8988T (cell line): Measurements from ENCODE around the gene ZDHHC8.

Source experiments
- DNase-seq: peaks from one replicate; pipeline ENCODE4 v3.0.0; 2011

Gene ZDHHC8

DNA sequence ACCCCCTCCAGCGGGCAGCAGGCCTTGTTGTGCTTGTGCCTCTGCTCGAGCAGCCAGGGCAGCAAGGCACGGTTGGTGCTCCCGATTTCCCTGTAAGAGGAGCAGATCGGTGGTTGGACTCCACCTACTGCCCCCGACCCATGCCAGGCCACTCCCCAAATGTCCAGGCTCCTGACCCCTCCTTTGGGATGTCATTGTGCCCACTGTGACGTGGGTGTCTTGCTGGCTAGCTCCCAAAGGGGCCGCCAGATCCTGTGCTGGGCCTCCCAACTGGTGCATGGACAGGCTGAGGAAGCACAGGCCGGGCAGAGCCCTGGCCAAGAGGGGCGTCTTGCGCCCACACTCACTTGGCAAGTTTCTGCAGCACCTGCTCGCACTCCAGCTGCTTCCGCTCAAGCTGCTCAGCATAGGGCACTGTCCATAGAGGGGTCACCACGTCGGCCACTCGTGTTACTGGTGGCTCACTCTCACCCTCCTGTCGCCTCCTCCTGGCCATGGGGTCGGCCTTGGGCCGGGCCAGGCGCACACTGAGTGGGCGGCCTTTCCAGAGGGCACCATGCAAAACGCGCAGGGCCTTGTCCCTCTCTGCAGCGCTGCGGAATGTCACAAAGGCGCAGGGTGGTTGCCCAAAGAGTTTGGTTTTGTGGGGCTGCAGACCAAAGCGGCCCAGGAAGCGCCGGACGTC is 15.8 kb upstream of the ZDHHC8 start, which contains the start of gene RANBP1:
Gene RANBP1, plus strand, starts transcription at position 414 of the 685 bp plus-strand sequence. Its CDS starts 81 bp downstream, at position 495.
- no peak for DNase-seq

DNA sequence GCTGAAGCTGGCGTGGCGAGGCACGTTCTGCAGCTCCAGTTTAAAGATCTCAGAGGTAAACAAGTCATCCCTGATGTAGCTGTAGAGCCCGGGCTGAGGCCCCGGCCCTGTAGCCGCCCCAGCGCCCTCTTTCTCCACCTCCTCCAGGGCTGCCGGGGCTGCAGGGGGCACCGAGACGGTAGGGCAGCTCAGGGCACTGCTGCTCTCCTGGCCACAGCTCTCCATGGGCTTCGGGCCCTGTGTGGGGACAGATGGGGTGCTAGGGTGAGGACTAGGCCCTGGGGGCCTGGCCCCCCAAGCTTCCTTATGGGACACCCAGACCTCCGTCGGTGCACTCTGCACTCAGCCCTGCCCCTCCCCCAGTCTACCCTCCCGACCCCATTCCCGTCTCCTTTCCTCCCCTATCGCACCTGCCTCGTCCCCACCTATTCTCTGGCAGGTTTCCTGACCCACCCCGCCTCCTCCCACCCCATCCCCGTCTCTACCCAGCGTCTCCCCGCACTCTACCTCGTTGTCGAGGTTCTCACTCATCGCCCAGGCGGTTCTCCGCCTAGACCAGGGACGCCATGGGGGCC is 15.1 kb upstream of the ZDHHC8 start:
- no peak for DNase-seq

DNA sequence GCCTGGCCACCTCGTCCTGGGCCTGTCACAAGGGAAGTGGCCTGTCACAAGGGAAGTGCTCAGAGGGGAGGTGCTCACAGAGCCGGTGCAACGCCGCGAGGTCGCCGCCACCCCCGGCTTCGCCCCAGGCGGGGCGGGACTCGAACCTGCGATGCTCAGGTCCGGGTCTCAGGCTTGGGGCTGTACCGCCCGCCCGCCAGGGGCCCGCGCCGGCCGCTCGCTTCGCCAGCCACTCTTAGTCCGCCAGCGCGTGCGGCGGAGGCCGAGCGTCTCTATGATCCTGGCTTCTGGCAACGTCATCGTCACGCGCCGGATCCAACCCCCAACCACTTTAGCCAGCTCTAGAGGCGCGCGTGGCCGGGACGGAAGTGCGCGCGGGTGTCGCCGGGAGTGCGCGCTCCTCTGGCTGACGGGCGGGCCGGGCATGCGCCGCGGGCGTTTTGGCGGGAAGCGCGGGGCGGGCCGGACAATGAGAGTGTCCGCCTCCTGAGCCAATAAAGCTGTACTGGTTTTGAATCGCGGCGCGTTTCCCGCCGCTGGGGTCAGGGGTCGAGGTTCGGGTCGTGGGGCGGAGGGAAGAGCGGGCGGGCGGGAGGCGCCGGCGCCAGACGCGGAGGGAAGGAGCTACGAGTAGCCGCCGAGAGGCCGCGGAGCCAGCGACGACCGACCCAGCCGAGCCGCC is 14.5 kb upstream of the ZDHHC8 start, which contains the start of gene TRMT2A:
Gene TRMT2A, minus strand, starts transcription at position 276 of the 682 bp plus-strand sequence. CDS start 320 bp downstream, outside the sequence.
- peak; percentile 97 for DNase-seq

DNA sequence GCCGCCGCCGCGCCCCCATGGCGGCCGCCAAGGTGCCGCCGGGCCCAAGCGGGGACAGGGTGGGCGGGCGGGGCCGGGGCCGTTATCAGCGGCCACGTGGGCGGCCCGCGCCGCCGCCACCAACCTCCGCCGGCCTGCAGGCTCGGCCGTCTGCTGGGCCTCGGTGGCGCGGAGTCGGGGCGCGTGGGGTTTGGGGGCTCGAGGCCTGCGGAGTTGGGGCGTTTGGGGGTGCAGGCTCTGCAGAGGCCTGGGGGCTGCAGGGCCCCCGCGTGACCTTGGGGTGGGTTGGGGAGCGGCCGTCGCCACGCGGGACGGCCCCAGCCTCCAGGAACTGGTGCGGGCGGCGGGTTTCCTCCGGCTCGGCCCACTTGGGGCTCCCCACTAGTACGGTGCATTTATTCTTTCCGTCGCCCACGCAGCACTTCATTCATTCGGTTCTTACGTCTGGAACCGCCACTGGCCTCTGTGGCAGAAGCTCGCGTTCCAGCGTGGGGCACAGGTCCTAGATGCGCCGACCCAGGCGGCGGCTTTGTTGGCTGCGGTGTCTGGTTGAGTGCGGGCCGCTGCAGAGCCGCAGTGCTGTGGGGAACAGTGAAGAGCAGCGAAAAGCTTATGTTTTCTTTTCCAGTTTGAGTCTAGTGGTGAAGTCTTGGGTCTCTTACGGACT is 13.8 kb upstream of the ZDHHC8 start:
- DNase-seq, result no peak

DNA sequence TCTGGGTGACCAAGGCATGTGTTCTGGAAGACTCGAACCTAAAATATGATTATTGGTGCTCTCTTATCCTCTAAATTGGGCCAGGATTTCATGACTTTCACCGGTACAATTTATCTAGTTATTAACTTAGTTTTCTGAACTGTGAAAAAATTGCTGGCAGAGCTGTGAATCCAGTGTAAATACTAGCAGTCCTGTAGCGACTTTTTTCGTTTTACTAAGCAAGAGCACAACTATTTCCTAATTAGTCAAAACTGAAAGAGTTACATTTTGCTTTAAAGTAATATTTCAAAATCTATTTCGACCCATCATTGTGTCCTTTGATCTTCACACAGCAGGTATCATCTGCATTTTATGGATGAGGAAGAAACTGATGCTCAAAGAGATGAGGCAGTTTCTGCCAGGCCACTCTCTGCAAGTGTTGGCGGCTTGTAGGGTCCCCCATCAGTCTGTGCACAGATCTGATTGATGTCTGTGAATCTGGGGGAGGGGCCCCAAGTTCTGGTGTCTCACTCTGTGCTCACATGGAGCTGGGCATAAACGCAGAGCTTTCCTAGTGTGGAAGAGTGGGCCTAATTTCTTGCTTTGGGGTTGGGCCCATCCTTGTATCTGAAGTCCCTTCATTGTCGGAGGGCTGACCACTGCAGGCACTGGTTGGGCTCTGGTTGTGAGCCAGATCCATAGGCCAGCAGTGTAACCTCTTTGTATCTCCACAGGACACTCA is 13.1 kb upstream of the ZDHHC8 start:
- no peak for DNase-seq

DNA sequence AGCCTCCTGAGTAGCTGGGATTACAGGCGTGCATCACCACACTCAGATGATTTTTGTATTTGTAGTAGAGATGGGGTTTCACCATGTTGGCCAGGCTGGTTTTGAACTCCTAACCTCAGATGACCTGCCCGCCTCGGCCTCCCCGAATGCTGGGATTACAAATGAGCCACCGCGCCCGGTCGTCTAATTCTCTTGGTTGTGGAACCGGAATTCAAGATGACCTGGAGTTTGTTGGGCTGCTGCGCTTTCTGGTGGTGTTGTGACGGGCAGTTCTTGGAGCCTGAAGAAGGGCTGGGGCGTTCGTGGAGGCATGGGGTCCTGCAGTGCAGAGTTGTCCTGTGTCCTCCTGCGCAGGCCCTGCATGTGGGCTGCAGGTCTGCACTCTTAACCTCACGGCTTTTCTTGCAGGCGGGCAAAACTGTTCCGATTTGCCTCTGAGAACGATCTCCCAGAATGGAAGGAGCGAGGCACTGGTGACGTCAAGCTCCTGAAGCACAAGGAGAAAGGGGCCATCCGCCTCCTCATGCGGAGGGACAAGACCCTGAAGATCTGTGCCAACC is 9.7 kb upstream of the ZDHHC8 start:
- DNase-seq, result no peak

DNA sequence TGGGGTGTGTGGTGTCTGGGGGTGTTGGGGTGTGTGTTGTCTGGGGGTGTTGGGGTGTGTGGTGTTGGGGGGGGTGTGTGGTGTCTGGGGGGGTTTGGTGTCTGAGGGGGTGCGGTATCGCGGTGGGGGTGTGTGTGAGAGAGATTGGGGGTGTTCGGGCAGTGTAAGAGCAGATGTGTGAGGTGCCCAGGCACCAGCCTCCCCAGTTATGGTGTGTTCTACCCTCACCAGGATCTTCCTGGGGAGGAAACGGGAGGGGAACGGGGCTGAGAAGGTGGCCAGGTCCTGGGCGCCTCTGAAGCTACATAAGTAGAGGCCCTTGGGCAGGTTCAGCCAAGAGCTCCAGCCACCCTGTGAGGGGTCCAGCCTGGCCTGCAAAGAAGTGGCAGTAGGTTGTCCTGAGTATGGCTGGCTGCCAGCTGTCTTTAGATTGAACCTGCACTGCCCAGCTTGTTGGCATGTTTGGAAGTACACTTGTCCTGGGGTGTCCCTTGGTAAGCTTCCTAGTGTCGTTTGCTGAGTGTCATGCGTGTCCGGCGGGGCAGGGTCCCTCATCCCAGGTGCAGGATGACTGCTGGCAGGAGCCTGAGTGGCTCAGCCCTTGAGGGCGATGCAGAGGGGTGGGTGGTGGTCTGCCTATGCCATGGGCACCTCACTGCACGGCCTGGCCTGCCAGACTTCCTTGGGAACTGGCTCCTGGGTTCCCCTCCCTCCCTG is 8.1 kb upstream of the ZDHHC8 start:
- no peak for DNase-seq

DNA sequence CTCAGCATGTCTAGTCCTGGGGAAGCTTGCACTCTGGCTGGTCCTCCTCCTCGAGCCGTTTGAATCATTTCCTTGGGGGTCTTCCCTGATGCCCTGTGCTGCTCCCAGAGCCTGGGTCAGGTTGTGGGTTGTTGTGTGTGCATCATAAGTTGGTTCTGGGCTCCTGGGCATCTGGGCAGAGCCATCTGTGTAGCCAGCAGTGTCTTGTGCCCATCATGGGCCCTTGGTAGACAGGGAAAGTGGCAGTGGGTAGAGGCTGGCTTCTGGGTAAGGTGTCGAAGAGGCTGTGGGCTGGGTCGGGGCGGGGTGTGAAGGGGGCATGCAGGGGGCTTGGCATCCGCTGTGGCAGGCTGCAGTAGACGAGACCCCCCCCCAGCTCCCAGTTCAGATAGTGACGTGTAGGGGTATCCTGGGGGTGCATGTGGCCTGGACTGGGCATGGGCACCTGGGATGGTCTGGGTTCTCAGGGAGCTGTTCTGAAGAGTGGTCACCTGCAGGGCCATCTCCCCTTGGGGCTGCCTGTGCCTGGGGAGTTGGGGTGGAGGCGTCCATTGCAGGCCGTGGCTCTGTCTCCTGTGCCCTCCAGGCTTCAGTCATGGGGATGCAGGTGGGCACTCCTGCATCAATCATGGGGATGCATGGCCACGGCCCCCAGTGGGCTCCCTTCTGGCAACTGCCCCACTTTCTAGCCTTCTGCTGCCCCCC is 7.4 kb upstream of the ZDHHC8 start:
- DNase-seq, result no peak

DNA sequence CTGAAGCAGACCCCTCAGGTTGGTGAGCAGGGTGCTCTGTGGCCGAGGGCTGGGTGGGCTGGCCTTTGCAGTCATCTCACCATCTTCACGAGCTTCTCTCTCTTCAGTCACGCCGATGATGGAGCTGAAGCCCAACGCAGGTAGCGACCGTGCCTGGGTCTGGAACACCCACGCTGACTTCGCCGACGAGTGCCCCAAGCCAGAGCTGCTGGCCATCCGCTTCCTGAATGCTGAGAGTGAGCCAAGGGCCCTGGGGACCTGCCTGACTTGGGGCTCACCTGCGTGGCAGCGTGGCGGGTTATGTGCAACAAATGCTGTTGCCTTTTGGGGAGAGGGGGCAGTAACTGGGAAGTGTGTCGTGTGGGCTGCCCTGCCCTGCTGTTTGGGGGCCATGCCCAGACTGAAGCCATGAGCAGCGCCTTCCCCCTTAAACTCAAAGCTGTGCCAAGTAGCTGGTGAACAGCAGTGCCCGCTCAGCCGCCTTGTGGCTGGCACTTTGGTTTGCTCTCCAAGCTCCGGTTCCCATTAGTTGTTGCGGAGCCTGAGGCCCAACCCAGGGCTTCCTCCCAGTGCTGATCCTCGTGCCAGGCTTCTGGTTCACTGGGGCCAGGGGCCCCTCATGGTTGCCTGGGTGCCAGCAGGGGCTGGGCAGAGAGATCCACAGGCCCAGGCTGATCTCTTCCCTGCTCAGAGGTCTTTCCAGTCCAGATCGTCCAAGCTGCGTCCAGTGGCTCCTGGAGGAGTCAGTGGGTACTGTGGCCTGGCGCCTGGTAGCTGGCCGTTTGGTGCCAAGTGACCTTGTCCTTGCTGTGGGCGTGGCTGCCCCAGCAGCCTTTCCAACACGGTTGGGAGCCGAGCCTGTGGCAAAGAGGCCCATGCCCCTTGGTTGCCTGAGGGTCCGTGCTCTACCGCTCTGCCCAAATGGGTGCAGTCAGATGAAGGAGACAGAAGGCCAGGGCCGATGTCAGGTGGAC is 6.1 kb upstream of the ZDHHC8 start:
- no peak for DNase-seq

DNA sequence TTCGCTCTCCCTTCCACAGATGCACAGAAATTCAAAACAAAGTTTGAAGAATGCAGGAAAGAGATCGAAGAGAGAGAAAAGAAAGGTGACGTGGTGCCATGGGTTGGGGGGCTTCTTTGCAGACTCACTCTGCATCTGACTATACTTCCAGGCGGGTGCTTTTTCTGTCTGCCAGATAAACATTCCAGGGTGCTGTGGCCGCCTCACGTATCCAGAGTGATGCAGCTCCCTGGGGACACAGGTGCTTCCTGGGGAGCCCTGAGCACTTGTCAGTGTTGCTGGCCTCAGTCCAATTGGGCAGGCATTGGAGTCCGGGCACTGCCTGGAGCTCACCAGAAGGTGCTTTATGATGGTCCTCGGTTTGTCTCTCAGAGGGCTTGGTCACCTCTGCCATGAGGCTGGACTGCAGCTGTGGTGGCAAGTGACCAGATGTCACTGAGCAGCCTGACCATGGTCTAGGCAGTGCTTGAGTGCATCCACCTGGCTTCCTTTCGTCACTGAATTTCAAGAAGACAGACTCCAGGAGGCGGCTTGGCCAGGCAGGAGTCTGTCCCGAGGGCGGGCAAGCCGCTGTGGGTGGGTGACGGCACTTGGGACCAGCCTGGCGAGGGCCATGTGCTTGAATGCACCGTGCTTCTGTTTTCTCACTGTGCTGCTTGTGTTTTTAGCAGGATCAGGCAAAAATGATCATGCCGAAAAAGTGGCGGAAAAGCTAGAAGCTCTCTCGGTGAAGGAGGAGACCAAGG is 5.1 kb upstream of the ZDHHC8 start:
- no peak for DNase-seq

DNA sequence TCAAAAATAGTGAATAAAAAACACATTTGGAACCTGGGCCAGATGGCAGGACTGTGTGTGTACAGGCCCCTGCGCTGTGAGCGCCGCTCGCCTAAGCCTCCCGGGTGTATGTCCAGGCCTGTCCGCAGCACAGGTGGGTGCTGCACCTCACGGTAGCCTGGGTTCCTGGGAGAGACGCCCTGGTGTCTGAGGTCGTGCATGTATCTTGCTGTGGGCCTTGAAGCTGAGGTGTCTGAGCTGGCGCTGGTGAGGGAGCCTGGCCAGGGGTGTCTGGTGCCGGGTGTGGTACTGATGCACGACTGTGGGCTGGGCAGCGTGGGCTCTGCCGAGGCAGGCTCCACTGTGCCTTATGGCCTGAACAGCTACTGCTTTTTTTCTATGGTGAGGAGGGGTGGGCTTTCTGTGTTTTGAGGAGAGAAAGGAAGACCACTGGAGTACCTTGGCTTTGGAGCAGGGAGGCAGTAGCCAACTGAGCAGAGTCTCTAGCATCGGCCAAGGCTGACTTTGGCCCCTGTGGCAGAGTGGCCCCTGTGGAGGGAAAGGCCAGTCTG is 4.2 kb upstream of the ZDHHC8 start:
- no peak for DNase-seq

DNA sequence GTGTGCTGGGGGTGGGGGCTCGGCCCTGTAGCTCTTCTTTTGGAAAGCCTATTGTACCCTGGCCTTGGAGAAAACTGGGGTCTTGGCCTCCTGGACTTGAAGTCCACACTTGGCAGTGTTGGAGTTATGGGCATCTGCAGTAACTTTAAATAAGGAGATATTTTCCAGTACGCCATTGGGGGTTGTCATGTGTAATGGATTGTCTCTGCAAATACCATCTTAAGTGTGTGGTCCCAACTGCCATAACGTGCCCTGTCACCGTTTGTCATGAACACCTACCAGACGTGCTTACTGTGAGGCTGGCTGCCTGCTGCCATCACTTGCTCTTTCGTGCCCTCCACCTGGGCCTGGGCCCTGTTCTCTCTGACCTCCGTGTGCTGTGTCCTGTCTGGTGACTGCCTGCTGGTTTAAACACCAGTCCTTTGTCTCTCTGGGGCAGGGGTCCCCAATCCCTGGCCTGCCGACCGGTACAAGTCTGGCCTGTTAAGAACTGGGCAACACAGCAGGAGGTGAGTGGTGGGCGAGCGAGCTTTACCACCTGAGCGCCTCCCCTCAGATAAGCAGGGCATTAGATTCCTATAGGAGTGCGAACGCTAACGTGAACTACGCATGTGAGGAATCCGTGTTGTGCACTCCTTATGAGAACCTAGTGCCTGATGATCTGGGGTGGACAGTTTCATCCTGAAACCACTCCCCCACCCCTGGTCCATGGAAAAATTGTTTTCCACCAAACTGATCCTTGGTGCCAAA is 3.6 kb upstream of the ZDHHC8 start:
- no peak for DNase-seq

DNA sequence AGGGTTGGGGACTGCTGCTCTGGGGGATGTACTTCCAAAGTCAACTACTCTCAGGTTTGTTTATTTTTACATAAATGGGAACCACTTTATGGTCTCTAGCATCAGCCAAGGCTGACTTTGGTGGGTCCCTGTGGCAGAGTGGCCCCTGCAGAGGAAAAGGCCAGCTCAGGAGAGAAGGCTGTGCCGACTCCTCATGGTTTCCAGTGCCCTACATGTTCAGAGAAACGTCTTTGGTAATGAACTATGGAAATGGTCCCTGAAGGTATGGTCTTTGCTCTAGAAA is 3.0 kb upstream of the ZDHHC8 start:
- DNase-seq, result no peak

DNA sequence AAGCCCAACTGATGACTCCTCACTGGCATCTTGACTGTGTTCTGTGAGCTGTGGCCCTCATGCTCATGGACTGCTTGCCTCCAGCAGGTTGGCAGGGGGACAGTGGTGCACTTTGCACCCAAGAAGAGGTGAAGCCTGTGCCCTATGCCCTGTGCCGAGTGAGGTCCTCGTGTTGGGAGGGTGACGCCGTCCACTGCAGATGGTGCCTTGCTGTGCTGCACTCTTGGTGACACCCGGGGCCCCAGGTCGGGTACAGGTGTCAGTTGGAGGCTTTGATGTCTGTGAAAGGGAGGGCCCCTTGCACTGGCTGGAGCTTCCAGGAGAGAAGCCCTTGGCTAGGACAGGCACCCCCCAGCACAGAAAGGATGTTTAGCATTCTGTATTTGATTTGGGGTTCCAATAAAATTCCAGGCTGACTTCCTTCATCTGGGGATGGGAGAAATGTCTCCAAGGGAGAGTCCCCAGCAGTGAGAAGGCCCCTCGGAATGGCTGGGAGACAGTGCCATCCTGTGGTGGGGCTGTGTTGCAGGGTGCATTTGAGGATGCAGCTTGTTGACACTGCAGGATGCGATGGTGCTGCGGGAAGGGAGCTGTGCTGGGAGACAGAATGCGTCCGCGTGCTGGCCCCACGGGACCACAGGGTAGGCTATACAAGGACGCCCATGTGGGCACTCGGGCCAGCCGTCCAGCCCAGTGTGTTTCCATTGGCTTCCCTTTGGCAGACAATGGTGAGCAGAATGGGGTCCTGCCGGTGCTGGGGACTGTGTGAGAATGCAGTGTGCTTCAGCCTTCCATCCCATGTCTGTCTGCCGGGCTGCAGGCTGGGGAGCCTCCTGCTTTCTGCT is 2.5 kb upstream of the ZDHHC8 start:
- no peak for DNase-seq

DNA sequence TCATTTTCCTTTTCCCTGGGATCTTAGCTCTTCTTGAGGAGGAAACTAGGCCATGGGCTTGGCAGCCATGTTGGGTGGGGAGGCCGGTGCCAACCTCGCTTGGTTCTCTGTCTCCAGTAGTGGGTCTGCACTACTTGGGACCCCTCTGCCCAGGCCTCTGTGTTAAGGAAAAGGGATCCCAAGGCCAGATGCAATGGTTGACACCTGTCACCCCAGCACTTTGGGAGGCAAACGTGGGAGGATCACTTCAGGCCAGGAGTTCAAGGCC is 1.9 kb upstream of the ZDHHC8 start:
- DNase-seq, result no peak

DNA sequence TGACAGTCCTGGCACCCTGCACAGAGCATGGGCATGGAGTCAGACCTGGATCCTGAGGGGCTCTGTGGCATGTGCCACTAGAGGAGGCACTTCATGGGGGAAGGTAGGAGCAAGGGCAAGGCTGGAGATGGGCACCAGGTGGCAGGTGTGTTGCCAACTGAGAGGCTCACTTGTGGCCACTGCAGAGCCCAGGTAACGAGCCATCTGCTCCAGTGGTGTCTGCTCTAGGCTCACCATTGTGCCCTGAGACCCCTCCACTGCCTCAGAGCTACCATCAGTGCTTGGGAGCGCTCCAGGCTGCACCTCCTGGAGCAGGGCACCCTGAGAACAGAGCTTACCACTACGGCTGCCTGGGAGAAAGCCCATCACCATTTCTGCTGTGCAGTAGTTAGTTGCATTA is 1.3 kb upstream of the ZDHHC8 start:
- DNase-seq, result no peak

DNA sequence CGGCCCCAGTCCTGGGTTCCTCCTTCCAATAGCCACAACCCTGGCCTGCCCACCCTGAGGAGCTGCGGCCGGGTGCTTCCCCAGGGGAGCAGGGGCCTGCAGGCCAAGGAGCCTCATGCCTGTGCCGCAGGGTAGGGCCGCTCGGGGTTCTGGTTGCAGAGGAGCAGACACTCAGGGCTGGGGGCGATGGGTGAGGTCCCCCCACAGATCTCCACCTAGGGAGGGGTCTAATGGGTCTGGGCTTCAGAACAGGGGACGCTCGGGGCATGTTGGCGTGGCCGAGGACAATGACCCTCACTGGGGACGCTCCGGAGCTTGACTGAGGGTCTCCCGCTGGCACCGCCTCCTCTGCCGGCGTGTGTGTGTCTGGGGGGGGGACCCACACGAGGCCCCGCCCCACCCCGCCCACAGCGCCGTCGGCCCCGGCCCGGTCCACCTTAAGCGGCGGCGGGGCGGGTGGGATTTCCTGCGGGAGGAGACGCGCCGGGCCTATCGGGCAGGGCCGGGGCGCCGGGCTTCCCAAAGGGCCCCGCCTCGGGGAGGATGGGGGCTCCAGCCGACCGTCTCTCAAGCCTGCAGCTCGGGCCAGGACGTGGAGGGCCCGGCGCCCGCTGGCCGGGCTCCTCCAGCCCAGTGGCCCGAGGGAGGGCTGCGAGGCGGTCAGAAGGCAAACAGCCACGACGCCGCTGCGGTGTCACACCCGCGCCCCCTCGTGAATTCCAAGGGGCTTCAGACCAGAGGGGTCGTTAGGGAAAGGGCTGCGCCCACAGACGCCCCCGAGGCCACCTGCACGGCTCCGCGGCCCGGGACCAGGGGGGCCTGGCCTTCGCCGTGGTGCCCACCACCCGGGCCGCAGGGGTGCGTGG is 640 bp upstream of the ZDHHC8 start:
- peak; percentile 74 for DNase-seq
